ENCODE results near the gene PYM1.

The PYM1 gene

GRCh38 chr12:55901881-55902490 is 25.7 kb downstream of the PYM1 start:
- Histone ChIP-seq H3K4me1 (ENCODE audit: insufficient read depth, low read length, poor library complexity, severe bottlenecking) (no peaks in the 10 kb centered on the region), H3K4me3 (ENCODE audit: low read length, poor library complexity, severe bottlenecking) (no peak overlapping the region), H3K9ac (ENCODE audit: low read depth, low read length, poor library complexity, severe bottlenecking) (no peak overlapping the region), H3K79me2 (ENCODE audit: insufficient read depth, low read length) (no peaks in the 10 kb centered on the region), H3K4me2 (ENCODE audit: low read depth, low read length, poor library complexity, severe bottlenecking) (no peak overlapping the region), H4K20me1 (ENCODE audit: insufficient read depth, low read length, poor library complexity, severe bottlenecking) (no peaks in the 10 kb centered on the region), H3F3A (ENCODE audit: low read depth) (no peaks in the 10 kb centered on the region), H3K9me2 (replicated peaks; ENCODE audit: low read depth, low read length) (no peaks in the 10 kb centered on the region), H3K36me3 (ENCODE audit: insufficient read depth, low read length) (peaks cover 14% of the 10 kb centered on the region; the same call in 1 of the 2 replicates), H3K9me3 (ENCODE audit: insufficient read depth, low read depth, low read length) (no peaks in the 10 kb centered on the region), H3K27me3 (ENCODE audit: insufficient read depth, low read length, poor library complexity, severe bottlenecking) (no peaks in the 10 kb centered on the region), H2AFZ (ENCODE audit: low read length) (no peak overlapping the region)
- TF ChIP-seq EZH2phosphoT487 (IDR thresholded peaks at IDR 0.05; ENCODE audit: borderline replicate concordance) = no peak
- TF ChIP-seq CTCF (conservative IDR thresholded peaks at IDR 0.05; ENCODE audit: low read length) = no peak

- no peaks in the 10 kb centered on the region for H3K9me3 ChIP-seq (ENCODE audit: insufficient read depth, low read depth, low read length)
- no peaks in the 10 kb centered on the region for H3K9me2 ChIP-seq (replicated peaks; ENCODE audit: low read depth, low read length)
- no peak overlapping the region for H3K4me3 ChIP-seq (ENCODE audit: low read length, poor library complexity, severe bottlenecking)
- H3K27me3 ChIP-seq (ENCODE audit: insufficient read depth, low read length, poor library complexity, severe bottlenecking) = no peaks in the 10 kb centered on the region
- H3F3A ChIP-seq (ENCODE audit: low read depth) = no peaks in the 10 kb centered on the region
- H2AFZ ChIP-seq (ENCODE audit: low read length) = no peak overlapping the region
- no peaks in the 10 kb centered on the region for H3K79me2 ChIP-seq (ENCODE audit: insufficient read depth, low read length)
- H3K9ac ChIP-seq (ENCODE audit: low read depth, low read length, poor library complexity, severe bottlenecking) = no peak overlapping the region
- peaks cover 11% of the 10 kb centered on the region; the same call in 1 of the 2 replicates for H3K36me3 ChIP-seq (ENCODE audit: insufficient read depth, low read length)
- H4K20me1 ChIP-seq (ENCODE audit: insufficient read depth, low read length, poor library complexity, severe bottlenecking) = no peaks in the 10 kb centered on the region
- no peak for TF ChIP-seq EZH2phosphoT487 (IDR thresholded peaks at IDR 0.05; ENCODE audit: borderline replicate concordance)
- no peak for TF ChIP-seq CTCF (conservative IDR thresholded peaks at IDR 0.05; ENCODE audit: low read length)
- no peak overlapping the region for H3K4me2 ChIP-seq (ENCODE audit: low read depth, low read length, poor library complexity, severe bottlenecking)
- no peaks in the 10 kb centered on the region for H3K4me1 ChIP-seq (ENCODE audit: insufficient read depth, low read length, poor library complexity, severe bottlenecking)
Observed at GRCh38 chr12:55899082-55899481, 28.6 kb downstream of the PYM1 start.

GRCh38 chr12:55893723-55894122 is 34.0 kb downstream of the PYM1 start:
- Histone ChIP-seq H2AFZ (ENCODE audit: low read length) (no peak overlapping the region), H3K36me3 (ENCODE audit: insufficient read depth, low read length) (no peaks in the 10 kb centered on the region), H3K27me3 (ENCODE audit: insufficient read depth, low read length, poor library complexity, severe bottlenecking) (no peaks in the 10 kb centered on the region), H3K9ac (ENCODE audit: low read depth, low read length, poor library complexity, severe bottlenecking) (no peak overlapping the region), H4K20me1 (ENCODE audit: insufficient read depth, low read length, poor library complexity, severe bottlenecking) (no peaks in the 10 kb centered on the region), H3K4me3 (ENCODE audit: low read length, poor library complexity, severe bottlenecking) (no peak overlapping the region), H3K79me2 (ENCODE audit: insufficient read depth, low read length) (no peaks in the 10 kb centered on the region), H3K9me3 (ENCODE audit: insufficient read depth, low read depth, low read length) (no peaks in the 10 kb centered on the region), H3K9me2 (replicated peaks; ENCODE audit: low read depth, low read length) (no peaks in the 10 kb centered on the region), H3F3A (ENCODE audit: low read depth) (no peaks in the 10 kb centered on the region), H3K4me1 (ENCODE audit: insufficient read depth, low read length, poor library complexity, severe bottlenecking) (no peaks in the 10 kb centered on the region), H3K4me2 (ENCODE audit: low read depth, low read length, poor library complexity, severe bottlenecking) (no peak overlapping the region)
- no peak for TF ChIP-seq CTCF (conservative IDR thresholded peaks at IDR 0.05; ENCODE audit: low read length)
- no peak for TF ChIP-seq EZH2phosphoT487 (IDR thresholded peaks at IDR 0.05; ENCODE audit: borderline replicate concordance)
